ENCODE results near the gene NATD1. TPM values are rescaled to one million over a fixed set of nuclear protein-coding genes. Genes with fewer than 3 reads are reported as not detected.

NATD1 gene
- polyA plus RNA-seq, 4 donors, result 10.2 to 14.4 (median 12.1) TPM

DNA sequence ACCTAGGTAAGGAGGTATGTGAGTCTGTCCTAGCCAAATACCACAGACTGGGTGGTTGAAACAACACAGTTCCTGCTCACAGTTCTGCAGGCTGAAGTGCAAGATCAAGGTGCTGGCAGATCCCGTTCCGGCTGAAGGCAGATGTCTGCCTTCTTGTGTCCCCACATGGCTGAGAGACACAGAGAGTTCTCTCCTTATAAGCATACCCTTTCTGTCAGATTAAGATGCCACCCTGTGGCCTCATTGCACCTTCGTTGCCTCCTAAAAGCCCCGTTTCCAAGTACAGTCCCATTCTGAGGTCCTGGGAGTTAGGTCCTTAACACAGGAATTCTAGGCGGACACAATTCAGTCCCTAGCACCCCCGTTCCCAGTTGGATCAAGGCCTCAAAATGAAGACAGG lies 30.1 kb downstream of the NATD1 start:
- no peak for DNase-seq (ENCODE audit: low read depth in 4 of 4, low spot score in 3 of 4)

GRCh38 chr17:21218831-21219380 lies 34.3 kb downstream of the NATD1 start:
- no peak for DNase-seq (ENCODE audit: low read depth in 4 of 4, low spot score in 3 of 4)

DNA sequence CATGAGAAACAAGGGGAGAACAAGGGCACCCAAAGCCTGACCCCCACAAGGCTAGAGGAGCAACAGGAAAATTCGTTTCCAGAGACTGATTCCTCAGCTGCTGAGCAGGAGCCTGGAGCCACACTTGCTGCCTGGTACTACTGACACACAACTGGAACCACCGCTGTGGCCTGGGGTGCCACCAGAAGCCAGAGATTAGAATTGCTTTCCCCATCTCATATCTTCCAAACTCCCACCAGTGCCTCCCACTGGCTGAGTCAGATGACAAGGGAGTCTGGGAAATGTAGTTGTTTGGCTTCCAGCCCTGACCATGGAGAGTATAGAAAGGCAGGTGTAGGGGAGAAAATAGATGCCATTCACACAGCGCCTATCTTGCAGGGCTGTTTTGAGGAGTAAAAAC lies 35.1 kb downstream of the NATD1 start:
- DNase-seq (ENCODE audit: low read depth in 4 of 4, low spot score in 3 of 4), result no peak

DNA sequence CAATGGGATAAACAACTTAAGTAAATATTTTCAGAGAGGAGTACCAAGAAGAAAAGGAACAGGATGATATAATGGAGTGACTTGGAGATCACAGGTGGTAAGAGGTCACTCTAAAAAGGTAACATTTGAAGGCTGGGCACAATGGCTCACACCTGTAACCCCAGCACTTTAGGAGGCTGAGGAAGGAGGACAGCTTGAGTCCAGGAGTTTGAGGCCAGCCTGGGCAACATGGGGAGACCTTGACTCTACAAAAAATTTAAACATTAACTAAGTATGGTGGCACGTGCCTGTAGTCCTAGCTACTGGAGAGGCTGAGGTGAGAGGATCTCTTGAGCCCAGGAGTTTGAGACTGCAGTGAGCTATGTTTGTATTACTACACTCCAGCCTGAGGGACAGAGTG lies 35.9 kb downstream of the NATD1 start:
- DNase-seq (ENCODE audit: low read depth in 4 of 4, low spot score in 3 of 4), result no peak

- DNase-seq (ENCODE audit: low read depth in 4 of 4, low spot score in 3 of 4), result no peak
Observed at GRCh38 chr17:21215935-21216334, 37.3 kb downstream of the NATD1 start.

GRCh38 chr17:21214777-21215541 lies 38.3 kb downstream of the NATD1 start:
- no peak for DNase-seq (ENCODE audit: low read depth in 4 of 4, low spot score in 3 of 4)

DNA sequence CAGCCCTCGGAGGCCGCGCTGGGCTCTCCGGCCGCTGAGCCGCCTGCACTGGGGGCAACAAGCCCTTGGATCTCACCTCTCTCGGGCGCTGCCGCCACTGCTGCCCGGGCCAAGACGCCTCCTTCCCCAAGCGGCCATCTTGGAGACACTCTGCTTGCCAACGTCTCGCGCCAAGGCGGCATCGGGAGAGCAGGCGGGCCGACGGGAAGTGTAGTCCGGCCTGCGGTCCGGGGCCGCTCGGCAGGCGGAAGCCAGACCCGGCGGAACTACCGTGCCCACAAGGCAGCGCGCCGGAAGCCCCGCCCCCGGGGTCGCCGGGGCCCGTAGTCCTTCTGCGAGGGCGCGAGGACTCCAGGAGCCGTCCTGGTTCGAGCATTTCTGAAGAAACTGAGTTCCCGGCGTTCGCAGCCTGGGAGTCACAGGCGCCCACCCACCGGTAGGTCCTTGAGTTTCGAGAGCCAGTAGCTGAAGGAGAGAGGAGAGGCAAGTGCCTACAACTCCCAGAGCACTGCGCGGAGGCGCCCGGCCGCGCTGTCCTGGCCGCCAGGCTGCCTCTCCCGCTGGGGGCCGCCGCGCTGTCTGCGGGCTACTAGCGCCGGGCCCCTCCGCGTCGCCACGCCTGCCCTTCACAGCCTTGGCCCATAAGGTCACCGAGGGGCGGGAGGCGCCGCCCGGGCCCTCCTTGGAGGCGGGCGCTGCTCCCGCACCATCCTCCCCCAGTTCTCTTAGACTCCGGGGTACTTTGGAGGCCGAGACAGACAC lies 39.0 kb downstream of the NATD1 start, which contains the start of gene TMEM11:
Gene TMEM11 (minus strand): TSS at position 147 of the 762 bp plus-strand sequence. CDS start 9 bp downstream, at position 138.
- peak; percentile 83 to 89 (median 86) for DNase-seq (ENCODE audit: low read depth in 4 of 4, low spot score in 3 of 4)

GRCh38 chr17:21213638-21214014 lies 39.6 kb downstream of the NATD1 start:
- no peak for DNase-seq (ENCODE audit: low read depth in 4 of 4, low spot score in 3 of 4)

DNA sequence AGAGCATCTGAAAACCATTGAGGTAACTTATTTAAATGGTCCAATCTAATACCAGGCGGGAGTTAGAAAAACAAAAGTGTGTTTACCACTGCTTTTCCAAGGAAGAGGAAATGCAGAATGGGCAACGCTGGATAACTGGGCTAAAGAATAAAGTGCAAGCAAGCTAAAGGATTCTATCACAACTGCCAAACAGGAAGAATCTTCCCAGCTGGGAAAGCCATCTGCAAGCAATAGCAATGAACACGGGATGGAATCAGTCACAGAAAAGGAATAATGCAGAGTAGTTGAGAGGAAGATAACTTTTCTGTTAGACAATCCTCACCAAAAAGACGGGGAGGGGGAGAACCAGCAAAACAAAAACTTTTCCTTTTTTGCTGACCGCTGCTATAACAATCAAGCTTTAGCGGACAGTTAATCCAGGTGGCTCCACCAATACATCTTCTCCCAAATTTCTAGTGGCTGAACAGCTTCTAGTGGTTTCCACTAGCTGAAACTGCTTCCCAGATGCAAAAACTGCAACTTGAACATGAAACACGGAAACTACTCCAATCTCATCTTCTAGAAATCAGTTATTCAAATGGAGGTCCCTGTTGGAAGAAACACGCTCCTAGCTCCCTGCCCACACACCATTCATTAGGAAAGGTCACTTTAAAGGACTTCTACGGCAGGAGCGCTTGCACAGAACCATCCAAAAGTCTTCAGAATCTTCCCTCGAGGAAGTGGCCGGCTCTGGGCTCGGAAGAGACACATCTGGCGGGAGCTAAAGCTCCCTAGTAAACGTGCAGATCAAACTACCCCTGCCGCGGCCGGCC lies 40.2 kb downstream of the NATD1 start:
- DNase-seq (ENCODE audit: low read depth in 4 of 4, low spot score in 3 of 4), result no peak

GRCh38 chr17:21211825-21212479 lies 41.3 kb downstream of the NATD1 start:
- DNase-seq (ENCODE audit: low read depth in 4 of 4, low spot score in 3 of 4), result no peak

DNA sequence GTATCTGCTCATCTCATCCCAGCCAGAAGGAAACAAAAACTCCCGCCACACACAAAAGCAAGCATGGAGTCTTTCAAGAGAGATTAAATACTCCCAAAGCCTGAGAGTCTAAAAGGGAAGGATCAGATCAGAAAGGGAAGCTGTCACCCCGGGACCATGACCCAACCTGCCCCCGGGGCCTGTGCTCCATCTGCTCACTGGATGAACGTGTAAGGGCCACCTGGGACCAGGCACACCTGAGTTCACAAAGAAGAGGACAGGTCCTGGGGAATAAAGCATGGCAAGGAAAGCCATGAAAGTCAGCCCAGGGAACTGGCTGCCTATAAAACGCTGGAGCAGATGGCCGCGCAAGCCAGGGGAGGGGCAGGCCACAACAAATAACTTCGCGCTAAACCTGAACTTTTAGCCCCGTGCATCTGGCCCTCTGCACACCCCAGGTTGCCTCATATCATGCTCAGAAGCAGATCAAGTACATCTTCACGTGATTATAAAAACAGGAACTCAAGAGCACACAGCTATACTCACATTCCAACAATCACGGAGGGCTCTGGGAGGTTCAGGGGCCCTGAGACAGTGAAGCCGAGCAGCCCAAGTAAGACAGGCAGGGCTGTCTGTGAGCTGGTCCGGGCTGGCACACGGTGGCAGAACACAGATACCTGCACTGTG lies 42.7 kb downstream of the NATD1 start:
- DNase-seq (ENCODE audit: low read depth in 4 of 4, low spot score in 3 of 4), result no peak

DNA sequence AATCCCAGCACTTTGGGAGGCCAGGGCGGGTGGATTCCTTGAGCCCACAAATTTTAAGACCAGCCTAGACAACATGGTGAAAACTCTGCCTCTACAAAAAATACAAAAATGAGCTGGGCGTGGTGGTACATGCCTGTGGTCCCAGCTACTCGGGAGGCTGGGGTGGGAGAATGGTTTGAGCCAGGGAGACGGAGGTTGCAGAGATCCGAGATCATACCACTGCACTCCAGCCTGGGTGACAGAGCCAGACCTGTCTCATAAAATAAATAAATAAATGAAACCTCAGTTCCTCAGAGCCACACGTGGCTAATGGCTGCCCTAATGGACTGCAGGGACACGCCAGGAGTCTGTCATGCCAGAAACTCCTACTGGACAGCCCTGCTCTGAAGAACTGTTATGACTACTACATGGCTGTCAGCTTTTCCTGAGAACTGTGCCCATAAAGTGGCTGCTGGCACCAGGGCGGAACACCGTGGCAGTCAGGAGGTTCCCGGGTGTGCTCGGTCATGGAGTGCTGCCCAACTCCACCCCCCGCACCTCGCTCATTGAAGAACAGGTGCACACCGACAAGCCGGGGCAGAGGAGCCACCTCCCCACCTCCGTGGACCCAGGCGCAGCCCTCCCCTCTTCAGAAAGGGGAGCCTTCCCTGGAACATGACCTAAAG lies 43.6 kb downstream of the NATD1 start:
- DNase-seq (ENCODE audit: low read depth in 4 of 4, low spot score in 3 of 4), result no peak

DNA sequence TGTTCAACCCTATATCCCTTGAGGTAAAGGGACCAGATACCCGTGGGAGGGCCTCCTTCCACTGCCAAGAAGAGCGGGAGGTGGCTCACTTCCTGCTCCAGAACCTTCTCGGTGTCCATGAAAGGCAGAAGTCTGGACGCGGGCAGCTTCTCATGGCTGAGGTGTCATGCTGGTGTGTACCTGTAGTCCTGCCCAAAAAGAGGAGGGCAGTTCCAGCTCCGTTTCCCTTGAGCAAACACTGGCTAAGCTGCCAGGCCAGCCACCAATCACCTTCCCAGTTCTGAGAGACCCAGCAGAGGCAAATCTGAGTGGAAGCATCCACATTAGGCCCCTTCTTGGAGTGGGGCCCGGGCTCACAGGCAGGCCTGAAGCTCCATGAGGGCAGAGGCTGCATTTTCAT lies 44.9 kb downstream of the NATD1 start:
- DNase-seq (ENCODE audit: low read depth in 4 of 4, low spot score in 3 of 4), result no peak

- DNase-seq (ENCODE audit: low read depth in 4 of 4, low spot score in 3 of 4), result no peak
Observed at GRCh38 chr17:21204935-21205334, 48.3 kb downstream of the NATD1 start.

DNA sequence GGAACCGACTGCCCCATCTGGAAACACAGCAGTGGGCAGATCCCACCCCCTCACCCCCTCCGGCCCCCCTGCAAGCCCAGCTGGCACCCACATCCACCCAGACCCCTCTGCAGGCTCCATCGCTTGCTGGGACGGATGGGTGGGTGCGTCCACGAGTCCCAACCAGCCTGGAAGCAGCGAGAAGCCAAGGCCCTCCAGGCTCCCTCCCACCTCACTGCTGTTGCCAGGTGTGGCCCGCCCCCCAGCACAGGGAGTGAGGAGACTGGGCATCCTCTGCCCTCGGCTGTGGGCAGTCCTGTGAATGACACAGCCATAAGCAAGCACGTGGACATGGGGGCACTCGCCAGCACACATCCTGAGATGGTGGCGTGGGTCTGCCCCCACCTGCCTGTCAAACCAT lies 50.7 kb downstream of the NATD1 start:
- DNase-seq (ENCODE audit: low read depth in 4 of 4, low spot score in 3 of 4), result no peak

DNA sequence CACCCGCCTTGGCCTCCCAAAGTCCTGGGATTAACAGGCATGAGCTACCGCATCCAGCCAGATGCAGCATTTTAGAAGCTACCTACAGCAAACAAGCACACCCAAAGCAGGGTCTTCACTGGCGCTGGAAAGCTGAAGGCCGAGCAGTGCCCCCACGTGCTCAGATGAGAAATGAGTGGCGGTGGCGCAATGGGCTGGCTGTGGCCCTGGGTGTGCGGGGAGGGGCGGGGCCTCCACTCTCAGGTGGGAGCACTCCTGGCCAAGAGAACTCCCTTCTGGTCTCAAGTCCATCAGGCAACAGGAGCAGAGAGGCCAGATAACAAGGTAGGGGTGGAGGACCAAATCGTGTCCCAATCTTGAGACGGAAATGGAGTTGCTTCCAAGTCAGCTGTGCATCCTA lies 51.3 kb downstream of the NATD1 start:
- no peak for DNase-seq (ENCODE audit: low read depth in 4 of 4, low spot score in 3 of 4)

DNA sequence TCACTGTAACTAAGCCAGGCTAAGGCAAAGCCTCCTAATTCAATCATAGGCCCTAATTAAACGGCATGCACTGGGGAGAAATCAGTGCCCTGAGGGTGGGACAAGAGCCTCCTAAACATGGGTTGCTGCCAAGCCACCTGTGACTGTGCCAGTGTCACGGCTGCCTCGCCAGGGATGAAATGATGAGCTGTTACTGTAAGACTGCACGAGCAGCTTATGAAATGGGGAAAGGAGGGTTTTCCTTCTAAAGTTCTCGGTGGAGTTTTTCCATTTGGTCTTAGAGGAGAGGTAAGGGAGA lies 52.0 kb downstream of the NATD1 start:
- DNase-seq (ENCODE audit: low read depth in 4 of 4, low spot score in 3 of 4), result no peak

GRCh38 chr17:21200590-21201297 lies 52.5 kb downstream of the NATD1 start:
- DNase-seq (ENCODE audit: low read depth in 4 of 4, low spot score in 3 of 4), result no peak

DNA sequence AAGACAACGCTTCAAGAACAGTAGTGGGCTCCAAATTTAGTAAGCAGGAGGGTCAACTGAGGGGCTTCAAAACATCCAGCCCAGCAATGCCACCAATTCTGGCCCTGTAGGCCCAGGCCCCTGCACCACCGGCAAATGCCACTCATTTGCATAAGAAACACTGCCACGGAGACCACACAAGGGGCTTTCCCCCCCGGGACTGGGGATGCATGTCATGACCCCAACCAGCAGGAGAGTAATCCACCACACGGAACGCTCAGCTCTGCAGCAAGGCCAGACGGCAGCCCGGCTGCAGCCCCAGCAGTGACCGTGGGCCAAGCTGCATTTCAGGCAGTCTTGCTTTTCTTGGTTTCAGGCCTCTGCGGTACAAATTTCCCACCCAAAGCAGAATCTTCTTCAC lies 53.4 kb downstream of the NATD1 start:
- DNase-seq (ENCODE audit: low read depth in 4 of 4, low spot score in 3 of 4), result no peak
